ENCODE measurements around the gene TPH2.

DNA sequence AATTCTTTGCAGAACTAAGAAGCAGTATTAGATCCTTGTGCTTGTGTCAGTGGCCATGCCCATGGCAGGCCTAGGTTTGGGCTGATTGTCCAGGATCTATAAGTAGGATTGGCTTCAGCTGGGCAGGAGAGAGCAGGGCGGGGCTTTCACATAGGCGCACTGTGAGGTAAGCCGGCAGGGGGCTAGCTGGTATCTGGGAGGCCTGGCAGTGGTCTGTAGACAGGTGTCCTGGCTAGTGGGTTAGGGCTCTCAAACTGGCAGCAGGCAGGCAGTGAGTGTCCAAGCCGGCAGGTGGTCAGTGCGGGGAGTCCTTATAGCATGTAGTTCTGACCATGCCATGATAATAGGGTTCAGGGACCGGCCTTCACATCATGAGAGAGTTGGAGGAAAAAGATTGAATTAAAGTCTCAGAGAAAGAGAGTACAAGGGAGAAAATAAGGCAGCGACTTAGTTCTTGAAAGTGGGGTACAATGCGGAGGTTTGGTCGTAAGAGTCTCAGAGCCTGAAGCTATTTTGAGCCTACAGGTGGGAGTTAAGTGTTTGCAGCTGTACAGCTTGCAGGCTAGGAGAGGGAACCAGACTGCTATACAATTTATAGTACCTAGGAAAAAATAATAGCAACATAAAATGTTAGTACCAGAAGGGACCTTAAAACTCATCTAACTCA, 137.4 kb downstream of the TPH2 start:
- TF ChIP-seq ZNF274 (IDR thresholded peaks at IDR 0.05; ENCODE audit: low read depth, low read length) (no peak), SUZ12 (IDR thresholded peaks at IDR 0.05; ENCODE audit: extremely low read depth, insufficient read depth, insufficient read length) (no peak)
